Measurements from ENCODE around the gene PLXNA4.

- no peak for TF ChIP-seq ETS1 (IDR thresholded peaks at IDR 0.05)
- no peak for TF ChIP-seq CTCF (conservative IDR thresholded peaks at IDR 0.05; ENCODE audit: low read depth in 2 of 2)
- no peak for TF ChIP-seq REST (IDR thresholded peaks at IDR 0.05; ENCODE audit: unreplicated experiment)
- TF ChIP-seq EZH2phosphoT487 (IDR thresholded peaks at IDR 0.05; ENCODE audit: unreplicated experiment), result no peak
Observed at GRCh38 chr7:132438926-132439325, 137.3 kb downstream of the PLXNA4 start.

Measured in GM23338 (cell line).